ENCODE measurements around the gene R3HDML. TPM values are rescaled to one million over a fixed set of nuclear protein-coding genes. Genes with fewer than 3 reads are reported as not detected.
A peak's percentile ranks its signal among the peaks of the same experiment; 100 is the strongest.
"Not testable (repeated sequence)": the region's sequence is repeated elsewhere in the genome, so short reads cannot be mapped to it uniquely, and the experiment has no call there.

R3HDML gene
- total RNA-seq, 4 donors from 2014 or later, result not detected

GRCh38 chr20:44297721-44298120 is 39.1 kb upstream of the R3HDML start:
- Histone ChIP-seq H3K9me3 (no peaks in the 10 kb centered on the region), H3K27ac (no peak overlapping the region), H3K27me3 (no peaks in the 10 kb centered on the region), H3K36me3 (no peaks in the 10 kb centered on the region), H3K4me1 (peaks cover 0 to 6% (median 0%) of the 10 kb centered on the region in 4 donors), H3K4me3 (no peak overlapping the region)
- TF ChIP-seq CTCF (IDR thresholded peaks at IDR 0.05) (no peak), POLR2A (IDR thresholded peaks at IDR 0.05) (no peak)
- no peak for DNase-seq

GRCh38 chr20:44299011-44299535 is 37.8 kb upstream of the R3HDML start:
- not testable (repeated sequence) for H3K4me1 ChIP-seq, H3K36me3 ChIP-seq, H3K27ac ChIP-seq, H3K9me3 ChIP-seq, H3K27me3 ChIP-seq, H3K4me3 ChIP-seq, DNase-seq

DNA sequence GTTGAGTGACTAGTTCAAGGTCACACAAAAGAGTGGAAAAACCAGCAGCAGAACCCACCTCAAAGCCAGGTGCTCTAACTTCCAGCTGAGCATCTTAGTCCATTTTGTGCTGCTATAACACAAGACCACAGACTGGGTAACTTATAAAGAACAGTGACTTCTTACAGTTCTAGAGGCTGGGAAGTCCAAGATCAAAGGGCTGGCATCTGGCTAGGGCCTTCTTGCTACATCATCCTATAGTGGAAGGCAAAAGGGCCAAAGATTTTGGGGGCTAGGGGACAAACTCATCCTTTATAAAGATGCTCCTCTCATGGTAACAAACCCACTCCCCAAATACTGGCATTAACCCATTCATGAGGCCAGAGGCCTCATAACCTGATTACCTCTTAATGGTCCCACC is 35.6 kb upstream of the R3HDML start:
- DNase-seq, result no peak
- TF ChIP-seq POLR2A (IDR thresholded peaks at IDR 0.05) (no peak), CTCF (IDR thresholded peaks at IDR 0.05) (no peak)
- Histone ChIP-seq H3K27me3 (no peaks in the 10 kb centered on the region), H3K4me1 (peaks cover 0 to 6% (median 0%) of the 10 kb centered on the region in 4 donors), H3K27ac (no peak overlapping the region), H3K9me3 (no peaks in the 10 kb centered on the region), H3K36me3 (no peaks in the 10 kb centered on the region), H3K4me3 (no peak overlapping the region)

DNA sequence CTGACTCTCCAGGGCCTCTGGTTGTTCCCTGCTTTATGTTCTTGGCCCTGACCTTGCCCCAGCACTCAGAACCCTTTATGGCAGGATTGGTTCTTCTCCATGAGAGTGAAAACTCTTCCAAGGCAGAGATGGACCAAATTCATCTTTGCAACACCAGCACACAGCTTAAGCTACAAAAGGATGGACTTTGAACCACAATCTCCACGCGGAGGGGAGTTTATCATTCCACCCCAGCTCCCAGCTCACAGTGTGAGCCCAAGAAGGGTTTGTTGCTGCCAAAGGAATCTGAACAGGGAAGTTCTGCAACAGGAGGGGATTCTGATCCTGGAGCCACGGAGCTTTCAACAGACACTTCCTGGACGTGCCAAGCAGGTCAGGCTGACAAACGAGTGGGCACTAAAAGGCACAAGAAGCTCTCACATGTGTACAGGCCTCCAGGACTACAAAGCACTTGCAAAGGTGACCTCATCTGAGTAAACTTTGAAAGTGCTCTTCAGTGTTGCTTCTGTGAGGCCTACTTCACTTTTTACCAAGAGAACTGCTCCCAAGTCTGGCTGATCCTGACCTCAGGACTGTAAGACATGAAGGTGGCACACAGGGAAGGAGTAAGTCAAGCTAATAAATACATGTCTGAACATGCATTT is 34.7 kb upstream of the R3HDML start:
- H3K27ac ChIP-seq, result peak overlapping the region in 2 of 4 donors; percentile 39 to 67
- H3K36me3 ChIP-seq, result no peaks in the 10 kb centered on the region
- DNase-seq, result no peak
- H3K27me3 ChIP-seq, result no peaks in the 10 kb centered on the region
- peaks cover 0 to 6% (median 0%) of the 10 kb centered on the region in 4 donors for H3K4me1 ChIP-seq
- TF ChIP-seq POLR2A (IDR thresholded peaks at IDR 0.05), result no peak
- TF ChIP-seq CTCF (IDR thresholded peaks at IDR 0.05), result no peak
- H3K4me3 ChIP-seq, result no peak overlapping the region
- no peaks in the 10 kb centered on the region for H3K9me3 ChIP-seq

DNA sequence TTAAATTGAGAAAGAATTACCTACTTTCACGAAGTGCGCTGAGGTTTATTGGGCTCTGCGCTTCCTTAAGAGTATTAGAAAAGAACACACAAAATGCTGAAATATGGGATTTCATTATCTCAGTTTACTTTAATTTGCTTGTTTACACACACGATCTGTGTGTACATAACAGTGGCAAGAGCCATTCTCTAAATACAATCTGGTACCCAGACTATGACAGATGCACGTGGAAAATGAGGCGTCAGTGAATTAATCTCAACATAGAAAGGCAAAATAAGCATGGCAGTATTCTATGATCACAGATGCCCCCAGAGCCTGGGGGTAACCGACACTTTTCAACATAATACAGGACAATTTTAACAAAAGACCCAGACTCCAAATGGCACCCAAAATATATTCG is 34.1 kb upstream of the R3HDML start:
- peaks cover 0 to 6% (median 0%) of the 10 kb centered on the region in 4 donors for H3K4me1 ChIP-seq
- no peaks in the 10 kb centered on the region for H3K27me3 ChIP-seq
- H3K9me3 ChIP-seq, result no peaks in the 10 kb centered on the region
- H3K36me3 ChIP-seq, result no peaks in the 10 kb centered on the region
- H3K4me3 ChIP-seq, result no peak overlapping the region
- TF ChIP-seq CTCF (IDR thresholded peaks at IDR 0.05), result no peak
- H3K27ac ChIP-seq, result peak overlapping the region in 2 of 4 donors; percentile 39 to 67
- DNase-seq, result no peak

DNA sequence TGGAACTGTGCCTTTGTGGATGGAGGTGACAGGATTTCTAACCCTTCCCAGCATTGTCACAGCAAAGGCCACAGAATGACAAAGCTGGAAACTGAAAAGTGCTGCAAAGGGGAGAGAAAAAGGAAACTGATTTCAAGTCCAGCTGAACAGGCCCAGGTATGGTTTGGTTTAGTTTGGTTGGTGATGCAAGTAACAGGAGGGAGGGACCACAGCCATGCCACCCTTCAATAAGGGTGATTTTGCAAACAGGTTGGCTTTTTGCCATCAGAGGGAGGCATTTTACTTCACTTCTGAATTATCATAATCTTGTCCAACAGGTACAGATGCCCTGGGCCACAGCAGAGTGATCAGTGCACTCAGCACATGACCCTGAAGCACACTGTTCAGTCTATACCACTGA is 32.5 kb upstream of the R3HDML start:
- Histone ChIP-seq H3K9me3 (no peaks in the 10 kb centered on the region), H3K4me1 (peaks cover 0 to 6% (median 0%) of the 10 kb centered on the region in 4 donors)
- no peak for TF ChIP-seq POLR2A (IDR thresholded peaks at IDR 0.05)
- TF ChIP-seq CTCF (IDR thresholded peaks at IDR 0.05), result no peak

More for the DNA sequence above, 32.5 kb upstream of the R3HDML start:
- Histone ChIP-seq H3K36me3 (no peaks in the 10 kb centered on the region), H3K4me3 (no peak overlapping the region), H3K27ac (no peak overlapping the region), H3K27me3 (no peaks in the 10 kb centered on the region)
- DNase-seq, result peak in 1 of 3 donors; percentile 9

All from Peyer's patch (tissue), 4 donors.